Stimulated activated CD4-positive, alpha-beta T cell treated with anti-CD3 and anti-CD28 coated beads, Interleukin-4, amount 100 ng/mL, for 1 hour (primary cell): Measurements from ENCODE around the gene GPC5.
"Not testable (repeated sequence)": the region's sequence is repeated elsewhere in the genome, so short reads cannot be mapped to it uniquely, and the experiment has no call there.

Experiments
- DNase-seq: peaks from one replicate; pipeline ENCODE4 v3.0.0-alpha.2; 2020

GPC5 gene

DNA sequence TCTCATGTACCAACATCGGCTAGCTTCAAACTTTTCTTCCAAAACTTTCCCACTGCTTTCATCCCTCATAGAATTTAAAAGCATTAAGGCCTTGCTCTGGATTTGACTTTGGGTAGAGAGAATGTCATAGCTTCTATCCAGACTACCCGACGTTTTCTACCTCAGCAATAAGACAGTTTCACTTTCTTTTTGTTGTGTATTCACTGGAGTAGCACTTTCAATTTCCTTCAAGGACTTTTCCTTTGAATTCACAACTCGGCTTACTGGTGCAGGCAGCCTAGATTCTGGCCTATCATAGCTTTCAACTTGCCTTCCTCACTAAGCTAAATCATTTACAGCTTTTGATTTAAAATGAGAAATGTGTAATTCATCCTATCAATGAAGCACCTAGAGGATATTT lies 1407.8 kb downstream of the GPC5 start:
- DNase-seq: no peak

DNA sequence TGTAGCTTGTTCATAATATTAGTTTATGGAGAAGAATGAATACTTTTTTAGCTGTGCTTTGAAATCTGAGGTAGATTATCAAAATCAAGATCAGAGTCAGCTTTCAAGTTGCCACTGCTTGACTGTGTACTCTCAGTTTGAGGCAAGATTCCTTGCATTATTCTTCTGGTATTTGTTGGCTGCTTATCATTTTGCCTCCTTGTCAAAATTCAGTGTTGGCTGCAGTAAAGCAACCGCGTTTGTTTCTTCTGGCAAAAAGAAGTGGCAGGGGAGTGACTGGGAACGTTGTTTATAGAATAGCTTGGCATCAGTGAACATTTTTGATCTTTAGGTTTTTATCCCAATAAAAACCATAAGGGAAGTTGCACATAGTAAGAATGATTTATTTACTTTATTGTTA lies 1408.9 kb downstream of the GPC5 start:
- no peak for DNase-seq

DNA sequence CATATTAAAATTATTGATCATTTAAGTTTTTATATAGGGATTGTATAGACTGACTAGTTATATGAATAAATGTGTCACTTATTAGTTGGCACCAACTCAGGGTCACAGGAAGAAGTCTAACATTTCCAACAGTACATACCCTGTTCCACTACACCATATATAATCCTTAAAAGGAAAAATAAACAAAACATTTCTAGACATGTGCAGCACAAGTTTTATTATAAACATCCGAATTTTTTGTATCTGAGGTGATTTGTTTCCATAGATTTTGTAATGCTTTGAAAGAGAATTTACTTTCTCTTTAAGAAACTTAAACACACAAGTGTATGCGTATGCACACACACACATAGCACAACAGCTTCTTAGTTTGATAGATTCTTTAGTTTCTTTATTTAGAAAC lies 1409.5 kb downstream of the GPC5 start:
- DNase-seq: no peak

DNA sequence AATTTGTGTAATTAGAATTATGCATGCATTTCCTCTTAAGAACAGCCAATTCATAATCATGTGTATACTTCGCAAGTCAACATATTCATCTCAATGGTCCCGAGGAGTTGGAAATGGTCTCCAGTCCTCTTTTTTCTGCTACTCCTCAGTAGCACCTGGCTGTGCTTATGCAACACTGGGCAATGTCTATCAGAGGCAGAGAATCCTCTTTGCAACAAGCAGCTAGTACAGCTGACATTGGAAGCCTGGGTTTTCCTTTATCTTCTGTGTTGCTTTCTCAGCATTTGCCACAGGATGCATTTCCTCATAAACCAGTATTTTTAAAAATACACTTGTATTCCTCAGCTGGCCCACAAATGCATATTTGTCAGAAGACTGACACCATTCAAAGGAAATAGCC lies 1422.9 kb downstream of the GPC5 start:
- no peak for DNase-seq

DNA sequence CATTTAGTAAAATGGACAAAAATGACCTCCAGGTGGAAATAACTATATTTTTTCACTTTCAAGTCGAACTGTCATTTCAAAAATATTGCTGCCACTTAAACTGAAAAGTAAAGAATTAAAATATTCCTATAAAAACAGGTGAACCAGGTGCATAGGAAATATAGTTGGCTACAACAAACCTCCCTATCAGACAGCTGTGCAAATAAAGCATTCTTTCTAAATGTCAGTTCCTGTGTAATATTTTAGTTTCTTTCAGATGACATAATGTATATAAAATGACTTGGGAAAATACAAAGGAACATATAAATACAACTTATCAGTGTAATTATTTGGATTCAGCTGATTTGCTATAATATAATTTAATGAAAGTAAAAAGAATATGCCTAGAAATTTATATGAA lies 1424.6 kb downstream of the GPC5 start:
- no peak for DNase-seq

DNA sequence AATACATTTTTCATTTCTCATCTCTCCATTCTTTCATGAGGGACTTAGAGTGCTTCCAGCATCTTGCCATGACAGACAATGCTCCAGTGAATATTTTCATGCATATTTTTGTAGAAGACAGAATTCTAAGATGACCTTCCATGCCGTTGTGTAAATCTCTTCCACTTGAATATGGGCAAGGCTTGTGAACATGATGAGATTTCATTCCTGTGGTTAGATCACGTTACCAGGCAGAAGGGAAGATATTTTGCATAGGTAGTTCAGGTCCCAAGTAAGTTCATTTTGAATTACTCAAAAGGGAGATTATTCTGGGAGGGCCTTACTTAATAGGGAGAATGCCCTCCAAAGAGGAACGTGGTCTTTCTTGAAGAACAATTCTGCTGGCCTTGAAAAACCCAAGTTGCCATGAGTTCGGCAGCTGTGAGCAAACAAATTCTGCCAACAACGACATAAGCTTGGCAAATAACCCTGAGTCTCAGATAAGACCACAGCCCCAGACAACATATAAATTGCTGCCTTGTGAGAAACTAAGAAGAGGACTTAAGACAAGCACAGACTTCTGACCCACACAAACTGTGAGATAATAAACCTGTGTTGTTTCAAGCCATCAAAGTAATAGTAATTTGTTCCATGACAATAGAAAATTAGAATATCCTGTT lies 1427.6 kb downstream of the GPC5 start:
- DNase-seq: no peak

DNA sequence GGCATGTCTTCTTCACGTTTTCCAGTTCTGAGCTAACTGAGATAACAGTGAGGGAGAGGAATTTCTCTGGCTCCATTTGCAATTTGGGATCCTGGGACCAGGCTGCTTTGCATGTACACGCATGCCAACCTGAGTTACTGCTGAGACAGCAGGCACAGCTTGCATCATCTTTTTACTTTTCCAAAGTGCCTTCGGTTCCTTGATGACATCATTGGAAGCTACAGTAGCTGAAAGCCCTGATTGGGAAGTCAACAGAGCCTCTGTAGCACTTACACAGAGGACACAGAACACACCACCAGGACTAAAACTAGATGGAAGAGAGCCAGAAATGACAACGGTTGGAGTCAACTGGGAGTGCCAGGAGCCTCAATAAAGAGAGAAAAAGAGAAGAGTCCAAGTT lies 1429.1 kb downstream of the GPC5 start:
- DNase-seq: no peak

DNA sequence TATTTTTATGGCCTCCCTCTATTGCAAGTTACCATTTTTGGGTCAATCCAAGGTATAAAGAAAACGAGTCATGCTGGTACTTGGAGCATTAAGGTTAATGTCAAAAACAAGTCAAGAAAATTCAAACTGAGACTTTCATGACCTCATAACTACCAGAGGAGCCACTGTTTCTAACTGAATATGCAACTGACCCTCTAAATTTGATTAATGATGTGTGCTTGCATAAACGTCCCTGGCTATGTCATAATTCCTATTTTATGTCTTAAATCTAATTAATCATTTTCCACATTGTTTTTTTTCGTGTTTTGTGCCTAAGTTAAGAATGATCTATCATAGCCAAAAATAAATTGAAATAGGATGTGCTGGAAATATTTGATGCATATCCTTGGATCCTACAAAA lies 1431.5 kb downstream of the GPC5 start:
- no peak for DNase-seq

DNA sequence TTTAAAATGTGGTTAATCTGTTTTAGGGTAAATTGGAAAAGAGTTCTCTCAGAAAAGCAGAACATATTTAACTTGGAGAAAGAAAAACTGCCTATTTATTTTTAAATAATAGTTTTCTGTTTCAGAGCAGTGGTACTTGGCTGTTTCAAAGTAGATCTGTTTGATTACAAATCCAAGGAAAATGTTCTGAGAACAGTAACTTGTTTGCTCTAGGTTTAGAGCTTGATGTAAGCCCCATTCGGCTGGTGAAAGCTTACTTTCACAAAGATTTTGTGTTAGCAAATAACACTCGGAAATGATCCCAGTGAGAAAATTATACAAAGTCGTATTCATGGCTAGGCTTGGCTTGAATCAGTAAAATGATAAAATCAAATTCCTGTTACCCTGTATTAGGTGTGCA lies 1432.4 kb downstream of the GPC5 start:
- no peak for DNase-seq

DNA sequence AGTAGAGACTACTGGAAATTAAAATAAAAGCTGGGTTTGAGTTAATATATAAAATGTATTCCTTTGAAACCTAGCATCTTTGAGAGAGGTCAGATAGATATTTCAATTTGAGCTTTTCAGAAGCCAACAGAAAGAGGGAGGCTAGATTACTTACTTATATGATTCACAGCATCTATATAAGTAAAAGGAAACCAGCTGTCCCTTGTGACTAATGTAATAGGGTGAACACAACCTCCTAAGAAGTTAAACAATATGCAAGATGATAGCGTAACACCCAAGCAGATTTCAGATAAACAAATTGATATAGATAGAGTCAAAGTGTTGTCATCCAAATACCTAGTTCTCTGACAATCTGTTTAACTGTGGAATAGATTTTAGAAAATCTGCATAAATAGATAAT lies 1434.7 kb downstream of the GPC5 start:
- DNase-seq: no peak

DNA sequence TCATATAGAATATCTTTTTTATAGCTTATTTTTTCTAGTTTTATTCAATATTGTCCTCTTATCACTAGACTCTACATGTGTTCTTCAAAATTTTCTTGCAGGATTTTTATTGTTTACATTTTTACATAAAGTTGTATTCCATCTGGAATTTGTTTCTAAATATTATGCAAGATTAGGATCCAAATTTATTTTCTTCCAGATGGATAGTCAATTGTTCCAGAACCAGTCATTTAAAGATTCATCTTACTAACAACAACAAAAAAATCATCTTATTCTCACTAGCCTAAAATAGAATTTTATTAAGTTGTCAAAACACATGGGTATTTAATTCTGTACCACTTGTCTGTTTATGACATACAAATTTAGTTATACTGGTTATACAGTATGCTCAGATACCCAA lies 1437.8 kb downstream of the GPC5 start:
- no peak for DNase-seq

DNA sequence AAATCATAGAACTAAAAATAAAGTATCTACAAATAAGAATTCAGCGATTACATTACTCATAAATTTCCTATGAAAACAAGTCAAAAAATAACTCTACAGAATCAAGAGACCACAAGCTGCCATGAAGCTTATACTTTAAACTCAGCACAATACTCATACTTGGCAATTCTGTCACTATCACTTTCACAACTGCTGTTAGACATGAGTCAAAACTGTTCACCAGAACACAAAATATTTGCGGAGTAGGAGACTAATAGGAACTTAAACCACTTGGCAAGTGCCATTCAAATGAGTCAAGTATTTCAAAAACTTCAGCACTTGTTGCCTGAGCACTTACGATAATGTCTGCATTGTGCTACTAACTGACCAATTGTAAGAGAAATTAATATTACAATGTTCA lies 1440.4 kb downstream of the GPC5 start:
- no peak for DNase-seq

DNA sequence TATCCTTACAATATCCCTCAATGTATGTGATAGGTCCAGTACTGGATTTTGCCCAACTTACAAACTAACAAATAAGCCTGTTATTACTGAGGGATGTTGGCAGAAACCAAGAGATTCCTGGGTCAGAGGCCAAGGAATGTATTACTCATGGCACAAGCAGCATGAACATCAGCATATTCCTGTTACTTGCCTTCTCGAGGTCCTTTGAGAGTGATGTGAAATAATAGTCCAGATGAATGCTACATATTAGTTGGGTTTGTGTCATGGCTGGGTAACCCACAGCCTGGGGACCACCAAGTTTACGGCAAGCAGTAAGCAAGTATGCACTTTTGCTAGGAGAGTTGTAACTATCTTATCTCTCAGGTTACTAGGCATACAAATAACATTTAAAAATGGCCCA lies 1443.7 kb downstream of the GPC5 start:
- DNase-seq: no peak

DNA sequence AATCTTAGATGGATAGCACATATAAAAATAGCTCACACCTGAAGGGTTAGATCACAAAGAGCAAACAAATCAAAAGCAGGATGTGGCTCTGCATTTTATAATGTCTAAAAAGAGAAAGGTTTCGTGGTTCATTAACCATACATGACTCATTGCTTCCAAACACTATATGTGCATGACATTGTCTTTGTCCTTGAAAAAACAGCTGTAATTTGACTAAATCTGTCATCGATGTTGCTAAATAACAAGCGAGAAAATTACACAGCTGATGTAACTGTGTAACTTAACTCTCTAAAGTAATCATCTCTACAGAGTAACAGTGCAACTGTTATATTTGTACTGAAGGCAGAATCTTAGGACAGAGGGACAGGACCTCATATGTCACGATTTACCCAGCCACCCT lies 1445.1 kb downstream of the GPC5 start:
- no peak for DNase-seq

DNA sequence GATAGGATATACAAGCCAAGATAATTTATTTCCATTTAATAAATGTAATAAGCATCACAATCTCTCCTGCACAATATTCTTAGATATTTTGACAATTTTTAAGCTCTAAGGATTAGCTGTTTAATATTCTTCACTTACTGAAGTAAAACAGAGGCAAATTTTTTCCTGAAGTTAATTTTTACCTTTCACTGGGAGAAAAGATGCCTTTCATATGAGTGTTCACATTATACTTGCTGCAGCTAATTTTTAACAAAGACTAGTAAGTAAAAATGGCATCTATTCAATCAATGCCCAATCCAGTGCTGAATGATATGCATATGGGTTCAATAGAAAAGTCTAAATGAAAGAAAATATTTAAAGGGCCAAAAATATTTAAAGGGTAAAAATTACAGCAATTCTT lies 1451.0 kb downstream of the GPC5 start:
- DNase-seq: no peak

DNA sequence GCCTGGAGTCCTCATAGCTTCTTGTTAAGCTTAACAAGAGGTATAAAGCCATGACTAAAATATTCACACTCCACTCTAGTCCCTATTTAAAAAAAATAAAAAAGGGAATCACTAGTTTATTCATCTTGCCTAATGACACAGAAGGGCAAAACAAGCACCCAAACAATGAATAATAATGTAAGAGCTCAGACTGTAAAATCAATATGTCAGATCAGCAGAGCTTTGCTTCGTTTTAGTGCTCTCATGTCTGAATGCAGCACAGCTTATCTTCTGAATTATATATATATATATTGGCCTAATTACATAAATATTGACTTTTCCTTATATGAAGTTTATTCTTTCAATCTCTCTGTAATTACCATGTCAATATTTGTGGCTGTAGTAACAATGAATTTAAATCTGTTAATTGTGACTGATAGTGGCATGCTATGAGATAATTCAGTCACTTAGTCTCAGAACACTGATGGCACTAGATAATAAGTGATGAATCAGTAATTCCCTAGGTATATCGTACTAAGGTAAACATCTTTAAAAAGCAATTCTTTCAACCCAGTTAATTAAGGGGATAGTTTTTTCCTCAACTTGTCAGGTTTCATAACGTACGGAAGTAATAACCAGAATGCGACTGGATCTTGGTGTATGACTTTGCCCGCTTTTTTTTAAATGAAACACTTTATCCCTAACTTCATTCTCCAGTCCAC lies 1466.3 kb downstream of the GPC5 start:
- DNase-seq: no peak

DNA sequence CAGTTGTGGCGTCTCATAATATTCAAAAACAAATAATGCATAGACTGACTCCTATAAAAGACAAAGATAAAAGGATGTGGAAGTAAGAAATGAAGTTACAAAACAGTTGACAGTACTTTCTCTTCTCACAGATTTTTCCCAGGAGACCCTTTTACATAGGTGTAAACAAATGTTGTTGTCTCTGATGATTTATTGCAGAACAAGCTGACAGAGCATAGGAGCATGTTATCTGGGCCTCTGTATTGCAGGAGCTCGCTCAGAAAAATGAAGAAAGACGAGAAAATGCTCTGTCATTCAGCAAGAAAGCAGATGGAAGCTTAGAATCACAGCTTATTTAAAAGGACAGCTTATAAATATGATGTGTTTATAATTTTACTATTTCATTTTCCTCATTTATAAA lies 1474.6 kb downstream of the GPC5 start:
- no peak for DNase-seq

DNA sequence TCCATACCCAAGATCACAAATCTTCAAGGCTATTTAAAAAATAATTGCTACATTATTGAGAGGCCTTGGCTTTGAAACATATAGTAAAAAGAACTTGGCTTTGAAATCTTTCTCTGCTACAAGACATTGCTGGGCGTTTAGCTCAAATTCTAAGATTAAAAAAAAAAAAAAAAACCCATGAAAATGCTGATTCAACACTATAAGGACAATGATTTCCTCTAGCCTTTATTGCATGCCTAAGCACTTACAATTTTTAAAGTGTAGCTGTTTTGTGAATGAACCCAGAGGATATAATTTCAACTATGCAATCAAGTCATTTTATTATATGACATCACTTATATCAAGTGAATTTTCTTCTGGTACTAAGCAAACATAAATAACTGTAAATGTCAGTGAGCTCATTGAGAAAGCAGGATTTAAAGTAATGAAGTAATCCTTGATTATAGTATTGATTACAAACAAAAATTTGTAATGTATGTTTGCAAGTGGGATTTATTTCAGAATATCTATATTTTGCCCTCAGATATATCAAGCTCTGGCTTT lies 1488.2 kb downstream of the GPC5 start:
- DNase-seq: no peak

DNA sequence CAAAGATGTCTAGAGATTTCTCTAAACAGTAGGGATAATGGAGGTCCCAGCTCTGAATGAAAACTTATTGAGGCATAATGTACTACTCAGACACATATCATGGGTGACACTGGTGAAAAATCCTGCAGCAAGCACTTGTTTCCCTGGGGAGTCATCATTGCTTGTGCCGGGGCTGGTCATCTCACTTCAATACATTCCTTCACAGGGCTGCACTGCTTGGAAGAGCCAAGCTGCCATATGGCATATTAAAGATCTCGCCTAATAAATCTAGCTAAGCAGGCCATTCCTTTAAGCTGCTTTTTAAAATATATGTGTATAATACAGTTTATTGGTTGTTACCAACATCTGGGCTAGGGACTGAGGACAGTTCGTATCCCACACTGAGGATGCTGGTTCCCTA lies 1496.0 kb downstream of the GPC5 start:
- no peak for DNase-seq

DNA sequence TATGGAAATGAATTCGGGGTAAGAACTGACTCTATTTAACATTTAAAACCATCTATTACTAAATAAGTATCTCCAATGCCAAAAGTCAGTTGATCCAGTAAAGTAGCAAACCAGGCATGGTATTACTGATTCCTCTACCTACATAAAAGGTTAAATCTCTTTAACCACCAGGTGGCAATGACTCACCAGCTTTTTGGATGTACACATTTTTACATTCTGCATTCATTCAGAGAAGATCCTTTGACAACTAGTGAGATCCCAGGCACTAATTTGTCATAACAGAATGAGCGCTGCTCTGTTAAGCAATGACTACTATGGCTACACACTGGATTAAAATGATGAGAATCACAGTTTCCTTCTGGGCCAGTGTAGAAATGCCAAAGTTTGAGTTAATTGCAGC lies 1498.4 kb downstream of the GPC5 start:
- DNase-seq: no peak

DNA sequence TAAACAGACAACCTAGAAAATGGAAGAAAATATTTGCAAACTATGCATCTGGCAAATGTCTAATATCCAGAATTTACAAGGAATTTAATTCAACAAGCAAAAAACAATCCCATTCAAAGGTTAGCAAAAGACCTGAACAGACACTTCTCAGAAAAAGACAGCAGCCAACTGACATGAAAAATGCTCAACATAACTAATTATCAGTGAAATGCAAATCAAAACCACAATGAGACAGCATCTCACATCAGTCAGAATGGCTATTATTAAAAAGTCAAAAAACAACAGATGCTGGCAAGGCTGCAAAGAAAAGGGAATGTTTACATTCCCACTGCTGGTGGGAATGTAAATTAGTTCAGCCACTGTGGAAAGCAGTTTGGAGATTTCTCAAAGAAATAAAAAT lies 1500.5 kb downstream of the GPC5 start:
- not testable (repeated sequence) for DNase-seq

DNA sequence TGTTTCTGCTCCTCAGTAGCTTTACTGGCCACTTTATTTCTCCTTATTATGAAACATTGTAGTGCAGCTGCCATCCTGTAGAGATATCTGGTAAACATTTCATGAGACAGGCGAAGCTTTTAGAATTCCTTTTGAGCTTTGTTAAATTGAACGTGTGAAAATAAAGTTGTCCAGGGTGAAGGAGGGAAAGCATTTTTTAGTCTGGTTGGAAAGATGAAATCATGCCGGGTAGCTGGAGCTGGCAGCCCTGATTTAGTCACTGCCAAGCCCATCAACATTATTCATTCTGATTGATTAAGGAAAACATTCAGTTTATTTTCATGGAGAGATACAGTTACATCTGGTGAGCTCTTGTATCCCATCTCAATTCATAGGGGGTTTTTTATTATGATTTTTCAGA lies 1502.0 kb downstream of the GPC5 start:
- no peak for DNase-seq

DNA sequence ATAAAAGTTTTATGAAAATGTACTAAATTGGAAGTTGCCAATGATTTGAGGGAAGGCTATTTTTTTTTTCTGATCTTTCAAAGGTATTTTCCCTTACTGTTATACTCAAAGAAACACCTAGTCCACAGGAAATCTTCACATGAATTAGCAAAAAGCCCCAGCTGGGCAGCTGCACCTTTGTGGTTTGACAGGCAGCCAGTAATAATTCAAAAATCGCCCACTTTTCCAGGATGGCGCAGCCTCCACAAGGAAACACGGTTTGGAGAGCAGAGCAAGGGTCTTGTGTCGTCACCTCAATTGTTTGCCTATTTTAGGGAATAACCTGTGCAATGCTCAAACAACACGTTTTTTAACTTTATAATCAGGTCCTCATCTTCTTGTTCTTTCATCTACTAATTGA lies 1503.3 kb downstream of the GPC5 start:
- DNase-seq: no peak

DNA sequence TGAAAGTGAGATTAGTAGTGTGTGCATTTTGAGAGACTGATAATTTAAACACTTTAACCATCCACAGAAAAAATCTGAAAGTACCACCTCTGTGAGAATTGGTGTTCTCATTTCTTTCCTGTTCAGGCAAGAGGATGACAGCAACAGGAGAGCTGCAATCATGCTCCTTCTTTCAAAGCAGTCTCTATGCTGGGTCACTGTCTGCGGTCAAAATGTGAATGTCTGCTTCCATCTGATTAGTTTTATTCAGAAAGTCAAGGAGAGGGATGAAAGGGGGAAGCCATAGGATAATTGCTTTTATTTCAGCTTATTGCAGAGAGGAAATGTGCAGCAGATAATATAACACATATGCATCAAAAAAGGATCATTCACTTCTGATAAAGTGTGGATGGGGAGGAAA lies 1514.2 kb downstream of the GPC5 start:
- DNase-seq: no peak

DNA sequence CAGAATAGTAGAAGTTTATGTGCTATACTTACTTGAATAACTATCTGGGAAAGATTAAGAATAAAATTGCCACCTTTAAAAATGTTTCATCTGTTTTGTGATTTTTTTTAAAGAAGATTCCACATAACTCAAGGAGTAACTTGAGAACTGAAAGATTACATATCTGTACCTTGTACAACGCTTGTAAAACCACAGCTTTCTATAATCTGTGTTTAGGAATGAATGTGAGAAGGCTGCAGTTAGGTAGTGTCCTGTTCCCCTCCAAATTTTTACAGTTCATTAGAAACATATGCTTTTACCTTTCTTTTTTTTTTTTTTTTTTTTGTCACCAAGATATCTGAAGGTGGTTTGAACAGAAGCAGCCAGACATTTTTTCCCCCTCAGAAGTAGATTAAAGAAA lies 1515.4 kb downstream of the GPC5 start:
- no peak for DNase-seq
